ENCODE data around the gene MSANTD1.

The MSANTD1 gene

DNA sequence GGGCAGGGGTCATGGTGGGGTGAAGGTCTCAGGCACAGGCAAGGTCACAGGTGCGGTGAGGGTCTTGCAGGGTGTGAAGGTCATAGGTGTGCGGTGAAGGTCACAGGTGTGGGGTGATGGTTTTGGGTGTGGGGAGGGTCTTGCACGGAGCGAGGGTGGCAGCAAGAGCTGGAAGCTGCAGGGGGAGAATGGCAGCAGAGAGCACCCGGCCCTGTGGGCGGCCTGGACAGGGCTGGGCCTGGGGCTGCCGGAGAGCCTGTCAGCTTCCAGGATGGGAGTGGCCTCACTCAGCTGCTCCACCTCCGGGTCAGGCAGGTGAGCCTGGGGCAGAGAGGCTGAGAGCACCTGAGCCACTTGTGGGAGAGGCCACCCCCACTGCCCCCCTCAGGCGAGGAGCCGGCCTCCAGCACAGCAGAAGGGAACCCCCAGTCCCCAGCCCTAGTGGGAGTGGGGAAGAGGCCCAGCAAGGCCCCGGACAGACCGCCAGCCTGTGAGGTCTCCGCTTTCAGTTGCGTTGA lies 1.5 kb downstream of the MSANTD1 start:
- DNase-seq = no peak

DNA sequence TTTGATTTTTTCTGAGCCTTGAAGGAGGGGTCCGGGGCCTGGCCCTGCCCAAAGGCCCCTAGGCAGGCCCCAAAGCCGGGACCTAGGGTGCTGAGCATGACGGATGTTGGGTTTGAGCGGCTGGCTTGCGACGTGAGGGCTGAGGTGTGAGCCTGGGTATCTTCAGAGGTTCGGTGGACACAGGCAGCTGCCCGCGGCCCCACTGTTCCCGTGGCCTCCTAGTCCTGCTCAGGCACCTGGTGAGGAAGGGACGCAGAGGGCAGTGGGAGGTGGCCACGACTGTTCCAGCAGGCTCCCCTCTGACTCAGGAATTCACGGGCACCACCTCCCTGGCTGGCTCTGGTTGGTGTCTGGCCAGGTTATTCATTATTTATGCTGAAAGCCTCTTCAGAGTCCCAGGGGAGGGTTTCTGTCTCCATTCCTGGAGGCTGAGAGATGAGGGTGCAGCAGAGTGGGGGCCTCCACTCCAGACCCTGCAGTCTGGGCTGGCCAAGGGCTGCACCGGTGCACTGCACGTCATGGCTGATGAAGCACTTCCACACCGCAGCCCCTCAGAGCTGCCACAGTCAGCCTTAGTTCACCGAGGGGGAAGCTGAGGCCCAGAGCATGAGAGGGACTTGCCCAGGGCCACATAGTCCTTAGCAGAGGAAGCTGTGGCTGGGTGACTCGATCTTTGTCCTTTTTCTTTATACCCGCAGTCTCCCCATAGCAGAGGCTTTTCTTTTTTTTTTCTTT lies 2.2 kb downstream of the MSANTD1 start:
- no peak for DNase-seq

DNA sequence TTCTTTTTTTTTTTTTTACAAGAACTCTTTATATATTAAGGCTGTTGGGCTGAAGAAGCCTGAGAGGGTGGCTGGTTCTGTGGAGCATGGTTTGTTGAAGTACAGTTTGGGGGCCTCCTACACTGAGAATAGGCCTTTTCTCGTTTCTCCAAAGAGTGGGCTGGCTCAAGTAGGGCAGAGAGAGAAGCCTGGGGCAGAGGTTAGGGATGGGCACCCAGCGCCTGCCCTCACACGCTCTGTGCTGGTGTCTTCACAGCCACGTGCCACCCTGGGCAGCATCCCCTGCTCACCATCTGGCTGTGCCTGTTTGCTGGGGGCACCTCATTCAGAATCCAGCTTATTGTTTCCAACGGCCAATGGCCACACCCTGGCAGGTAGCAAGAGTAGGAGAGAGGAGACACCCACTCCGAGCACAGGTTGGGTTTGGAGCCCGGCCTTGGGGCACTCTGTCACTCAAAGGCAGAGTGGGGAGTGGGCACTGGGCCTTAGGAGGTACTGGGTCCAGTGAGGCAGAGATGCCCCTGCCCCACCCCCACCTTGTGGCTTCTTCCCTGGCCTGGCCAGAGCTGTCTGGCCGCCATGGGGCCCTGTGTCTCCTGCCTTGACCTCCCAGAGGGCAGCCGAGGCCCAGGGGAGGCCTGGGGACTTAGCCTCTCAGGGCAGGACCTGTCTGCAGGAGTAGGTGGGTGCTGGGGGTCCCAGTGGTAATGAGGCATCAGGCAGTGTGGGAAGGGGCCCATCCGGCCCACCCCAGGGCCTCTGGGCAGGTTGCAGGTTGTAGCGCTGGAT lies 2.9 kb downstream of the MSANTD1 start:
- no peak for DNase-seq

DNA sequence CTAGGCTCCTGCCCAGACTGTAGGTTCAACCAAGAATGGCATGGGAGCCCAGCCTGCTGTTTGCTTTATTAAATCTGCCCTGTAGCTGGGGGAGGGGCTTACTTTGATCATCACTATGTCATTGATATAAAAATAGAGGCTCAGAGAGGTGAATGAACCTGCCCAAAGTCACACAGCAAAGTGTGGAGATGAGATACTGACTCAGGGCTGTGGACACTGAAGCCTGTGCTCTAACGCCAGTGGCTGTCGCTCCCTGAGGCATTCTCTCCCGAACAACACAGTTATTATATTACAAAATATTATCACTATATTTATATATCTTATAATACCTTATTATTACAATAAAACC lies 3.5 kb downstream of the MSANTD1 start:
- DNase-seq = no peak

DNA sequence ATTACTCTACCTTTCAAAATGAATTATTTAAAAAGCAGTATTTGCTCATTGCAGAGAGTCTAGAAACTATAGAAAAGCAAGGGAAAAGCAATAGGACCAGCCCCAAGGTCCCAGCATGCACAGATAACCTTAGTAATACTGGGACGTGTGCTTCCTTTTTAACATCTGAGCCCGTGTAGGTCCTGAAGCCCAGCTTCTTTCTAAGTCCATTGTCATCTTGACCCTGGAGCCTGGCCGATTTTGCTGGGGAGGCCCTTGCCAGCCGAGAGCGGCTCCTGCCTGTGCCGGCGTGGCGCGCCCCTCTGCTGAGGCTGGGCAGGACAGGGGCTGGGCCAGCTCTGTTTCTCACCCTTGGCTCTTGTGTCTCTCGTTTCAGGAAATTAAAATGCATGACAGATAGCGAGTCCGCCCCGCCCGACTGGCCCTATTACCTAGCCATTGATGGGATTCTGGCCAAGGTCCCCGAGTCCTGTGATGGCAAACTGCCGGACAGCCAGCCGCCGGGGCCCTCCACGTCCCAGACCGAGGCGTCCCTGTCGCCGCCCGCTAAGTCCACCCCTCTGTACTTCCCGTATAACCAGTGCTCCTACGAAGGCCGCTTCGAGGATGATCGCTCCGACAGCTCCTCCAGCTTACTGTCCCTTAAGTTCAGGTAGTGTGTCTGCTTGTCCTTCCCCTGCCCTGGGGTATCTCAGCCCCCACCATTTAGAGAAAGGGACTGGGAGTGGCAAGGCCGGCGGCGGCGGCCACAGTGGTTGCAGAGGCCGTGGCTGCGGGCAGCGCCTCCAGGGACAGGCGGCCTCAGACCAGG lies 4.1 kb downstream of the MSANTD1 start:
- DNase-seq = no peak

- no peak for DNase-seq
Observed at GRCh38 chr4:3253808-3254207, 4.8 kb downstream of the MSANTD1 start.

DNA sequence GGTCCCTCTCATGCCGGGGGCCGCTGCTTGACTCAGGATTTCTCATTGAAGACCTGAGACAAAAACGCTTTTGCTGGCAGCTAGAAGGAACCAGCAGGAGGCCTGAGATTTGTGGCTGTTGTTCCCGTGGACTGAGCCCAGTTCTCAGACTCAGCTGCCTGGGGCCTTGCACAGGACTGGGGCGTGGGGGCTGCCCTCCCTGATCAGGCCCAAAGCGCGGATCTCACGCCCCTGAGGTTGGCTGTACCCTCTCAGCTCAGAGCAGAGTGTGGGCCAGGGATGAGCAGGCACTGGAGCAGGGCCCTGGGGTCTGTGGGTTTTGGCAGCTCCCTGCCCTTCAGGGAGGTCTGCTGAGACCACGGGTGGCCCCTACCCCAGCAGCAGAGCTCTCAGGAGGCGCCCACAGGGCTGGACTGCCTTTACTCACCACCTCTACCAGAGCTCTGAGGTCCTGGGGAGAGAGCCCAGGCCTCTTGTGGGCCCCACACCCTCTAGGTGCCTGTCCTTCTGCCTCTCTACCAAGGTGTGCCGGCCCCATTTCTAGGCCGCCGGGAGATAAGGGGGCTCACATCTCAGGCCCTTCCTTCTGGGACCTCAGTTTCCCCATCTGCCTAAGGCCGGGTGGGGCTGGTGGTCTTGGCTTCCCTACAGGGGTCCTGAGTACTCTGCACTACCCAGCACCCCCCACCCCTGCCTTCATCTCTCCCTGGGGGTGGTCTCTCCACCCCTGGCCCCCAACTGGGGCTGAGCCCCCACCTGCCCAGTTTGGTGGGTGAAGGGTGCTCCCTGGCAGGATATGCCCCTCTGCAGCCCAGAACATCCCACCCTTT lies 5.6 kb downstream of the MSANTD1 start:
- DNase-seq = no peak

- DNase-seq = no peak
Observed at GRCh38 chr4:3255611-3256186, 6.7 kb downstream of the MSANTD1 start.

DNA sequence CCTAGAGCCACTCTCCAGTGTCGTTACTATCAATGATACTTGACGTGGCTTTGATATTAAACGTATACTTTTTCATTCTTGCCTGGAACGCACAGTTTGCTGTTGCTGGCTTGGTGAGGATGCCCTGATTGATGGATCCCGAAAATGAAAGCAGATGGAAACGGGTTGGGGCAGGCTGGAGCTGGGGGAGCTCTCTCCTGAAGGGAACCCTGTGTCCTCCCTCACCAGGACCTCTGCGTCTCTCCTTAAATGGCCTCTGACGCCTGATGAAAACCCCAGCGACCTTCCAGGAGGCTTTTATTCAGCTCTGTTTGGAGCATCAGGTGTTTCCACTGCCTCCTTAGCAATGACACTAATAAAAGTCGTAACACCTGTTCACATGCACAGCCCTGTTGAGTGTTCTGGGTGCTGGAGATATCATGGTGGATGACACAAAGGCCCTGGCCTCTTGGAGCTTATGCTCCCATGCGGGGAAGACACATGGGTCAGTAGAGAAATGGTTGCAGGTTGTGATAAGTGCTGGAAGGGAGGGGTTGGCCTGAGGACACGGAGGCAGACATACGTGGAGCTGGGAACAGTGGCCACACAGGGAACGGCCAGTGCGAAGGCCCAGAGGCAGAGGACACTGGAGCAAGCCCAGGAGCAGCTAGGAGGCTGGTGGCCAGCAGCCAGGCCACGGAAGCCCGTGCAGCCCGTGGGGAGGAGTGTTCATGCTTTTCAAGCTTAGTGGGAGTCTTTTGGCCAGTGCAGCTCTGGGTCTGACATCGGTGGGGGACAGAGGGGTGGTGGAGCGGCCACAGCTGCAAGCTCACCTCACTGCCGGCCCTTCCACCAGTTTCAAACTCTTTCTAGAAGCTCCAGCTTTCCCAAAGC lies 7.5 kb downstream of the MSANTD1 start:
- DNase-seq = no peak

- peak; percentile 23 to 39 for DNase-seq
Observed at GRCh38 chr4:3257103-3257555, 8.2 kb downstream of the MSANTD1 start.

DNA sequence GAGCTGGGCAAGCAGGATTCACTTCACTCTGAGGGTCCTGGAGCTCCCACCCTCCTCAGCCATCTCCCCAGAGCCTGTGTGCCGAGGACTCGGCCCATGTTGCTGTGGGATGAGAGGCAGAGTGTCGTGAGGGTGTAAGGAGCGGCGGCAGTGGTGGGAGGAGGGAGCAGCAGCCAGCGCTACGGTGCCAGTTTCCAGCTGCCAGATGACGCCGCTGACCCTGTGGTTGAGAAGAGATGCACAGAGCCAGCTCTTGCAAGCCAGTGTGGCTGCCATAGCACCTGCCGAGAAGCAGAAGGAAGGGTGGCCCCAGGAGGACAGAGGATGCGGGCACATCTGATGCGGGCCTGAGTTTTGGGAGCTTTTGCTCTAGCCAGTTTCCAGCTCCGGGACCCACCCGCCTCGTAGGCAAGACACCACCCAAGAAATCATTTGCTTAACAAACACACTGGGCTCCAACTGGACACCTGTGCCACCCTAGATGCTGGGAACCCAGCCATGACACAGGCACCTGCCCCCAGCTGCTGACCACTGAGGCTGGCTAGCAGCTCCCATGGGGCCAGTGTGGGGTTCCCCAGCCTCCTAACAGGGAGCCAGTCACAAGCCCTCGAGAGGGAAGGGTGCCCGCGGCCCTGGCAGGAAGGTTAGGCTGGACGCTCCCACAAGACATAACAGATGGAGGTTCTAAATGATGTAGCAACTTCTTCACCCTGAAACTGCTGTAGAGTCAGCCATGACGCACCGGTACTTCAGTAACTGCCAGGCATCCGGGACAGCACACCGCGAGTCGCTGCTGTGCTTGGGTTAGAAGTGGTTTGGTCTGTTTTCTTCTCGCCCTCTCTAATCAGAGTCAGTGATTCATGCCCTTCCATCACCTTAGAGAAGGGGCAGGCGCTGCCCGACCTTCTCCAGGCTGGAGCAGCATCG lies 8.9 kb downstream of the MSANTD1 start:
- peak in 1 of 2 experiments; percentile 39 for DNase-seq

- DNase-seq = no peak
Observed at GRCh38 chr4:3261411-3262207, 12.7 kb downstream of the MSANTD1 start.

GRCh38 chr4:3262208-3263052 lies 13.5 kb downstream of the MSANTD1 start:
- no peak for DNase-seq

DNA sequence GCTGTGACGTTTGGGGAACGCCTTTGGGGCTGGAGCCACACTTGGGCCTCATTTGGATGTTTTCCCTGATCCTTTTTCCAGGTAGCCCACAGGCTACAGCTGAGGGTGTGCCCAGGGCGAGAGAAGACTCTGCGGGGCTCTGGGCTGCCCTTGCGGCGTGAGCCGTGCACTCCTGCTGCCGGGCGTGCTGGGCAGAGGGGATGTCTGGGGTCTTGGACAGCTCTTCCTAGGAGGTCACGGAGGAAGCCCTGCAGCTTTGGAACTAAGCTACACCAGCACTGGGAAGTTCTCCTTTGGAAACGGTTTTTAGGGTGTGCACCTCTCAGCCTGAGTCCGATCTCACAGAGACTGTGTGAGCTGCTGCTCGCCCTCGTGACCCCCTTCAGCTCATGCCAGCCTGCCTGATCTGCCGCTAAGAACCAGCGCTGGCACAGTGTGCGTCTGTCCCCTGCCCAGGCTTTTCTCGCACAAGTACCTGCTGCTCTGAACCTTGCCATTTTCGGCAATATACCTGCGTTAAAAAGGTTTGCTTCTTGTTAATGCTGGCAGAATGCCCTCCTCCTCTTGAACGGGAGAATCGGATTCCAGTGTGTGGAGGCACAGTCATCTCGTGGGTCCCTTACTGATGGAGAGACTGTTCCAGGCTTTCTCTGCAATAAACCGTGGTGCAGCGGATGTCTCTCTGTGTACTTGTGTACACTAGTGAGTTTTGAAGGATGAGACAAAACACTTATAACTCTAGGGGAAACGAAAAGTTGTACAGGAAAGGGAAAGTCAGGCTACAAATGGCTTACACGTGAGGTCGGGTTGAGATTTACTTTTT lies 14.3 kb downstream of the MSANTD1 start:
- DNase-seq = no peak

DNA sequence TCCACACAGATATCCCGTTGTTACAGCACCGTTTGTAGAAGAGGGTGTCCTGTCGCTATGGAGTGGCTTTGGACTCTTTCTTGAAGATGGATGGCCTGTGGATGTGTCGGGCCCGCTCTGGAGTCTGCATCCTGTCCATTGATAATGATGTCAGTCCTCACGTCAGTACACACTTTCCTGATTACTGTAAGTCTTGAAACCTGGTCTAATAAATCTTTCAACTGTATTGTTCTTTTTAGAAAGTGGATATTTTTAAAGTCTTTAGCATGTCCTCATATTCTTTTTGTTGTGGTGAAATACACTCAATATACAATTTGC lies 14.9 kb downstream of the MSANTD1 start:
- DNase-seq = no peak

DNA sequence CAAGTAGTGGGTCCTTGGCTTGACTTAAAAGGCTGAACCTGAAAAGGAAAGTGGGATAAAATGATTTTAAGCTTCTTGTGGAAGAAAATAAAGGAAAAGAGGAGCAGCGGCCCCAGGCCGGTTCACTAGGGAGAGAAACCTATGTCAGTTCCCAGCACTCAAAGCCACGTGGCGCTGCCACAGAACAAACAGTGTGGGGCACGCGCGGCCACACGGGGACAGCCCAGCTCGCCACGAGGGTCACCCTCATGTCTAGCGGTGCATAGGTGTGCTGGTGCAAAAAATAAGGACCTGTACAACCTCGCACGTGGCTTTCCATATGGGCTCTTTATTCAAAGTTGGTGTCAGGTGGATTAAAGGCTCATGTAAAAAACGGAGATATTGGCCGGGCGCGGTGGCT lies 17.1 kb downstream of the MSANTD1 start:
- DNase-seq = no peak

All from SHP77 (cell line).